Cardiac fibroblast (primary cell): ENCODE results near the gene DNASE1L2.
A peak's percentile ranks its signal among the peaks of the same experiment; 100 is the strongest.

Experiments
- DNase-seq, 2 donors: peaks; one replicate each; pipeline versions ENCODE4 v3.0.0 to v3.0.0-alpha.2; 2010; ENCODE audit warnings: low read depth in 2 of 2
- H3K4me3 ChIP-seq, 2 donors: replicated peaks in 1 of 2; 1 replicate in 1 of 2; 2 replicates in 1 of 2; pipeline ENCODE4 v1.5.1; 2011; ENCODE audit warnings: low read depth in 2 of 2, low read length in 2 of 2, mild to moderate bottlenecking in 2 of 2, moderate library complexity in 1 of 2
- CTCF ChIP-seq: IDR thresholded peaks from one replicate; pipeline ENCODE4 v1.5.1; 2011; ENCODE audit warnings: low read depth, mild to moderate bottlenecking, low read length, inconsistent platforms

Gene DNASE1L2

GRCh38 chr16:2190659-2191445 is 45.4 kb upstream of the DNASE1L2 start:
- TF ChIP-seq CTCF = no peak
- no peak for DNase-seq

GRCh38 chr16:2191446-2191706 is 44.9 kb upstream of the DNASE1L2 start:
- no peak overlapping the region for H3K4me3 ChIP-seq
- no peak for DNase-seq
- TF ChIP-seq CTCF = no peak

More at GRCh38 chr16:2190659-2191445, 45.4 kb upstream of the DNASE1L2 start:
- H3K4me3 ChIP-seq = no peak overlapping the region

- TF ChIP-seq CTCF = no peak
- no peak overlapping the region for H3K4me3 ChIP-seq
- peak in 1 of 2 donors; percentile 51 for DNase-seq
Measured at GRCh38 chr16:2194166-2194834, 41.9 kb upstream of the DNASE1L2 start.

GRCh38 chr16:2194852-2195321 is 41.4 kb upstream of the DNASE1L2 start:
- TF ChIP-seq CTCF = peak; percentile 37
- DNase-seq = peak; percentile 53 to 62
- no peak overlapping the region for H3K4me3 ChIP-seq

GRCh38 chr16:2195322-2196161 is 40.7 kb upstream of the DNASE1L2 start:
- H3K4me3 ChIP-seq = no peak overlapping the region
- no peak for DNase-seq
- no peak for TF ChIP-seq CTCF

GRCh38 chr16:2196162-2196980 is 39.9 kb upstream of the DNASE1L2 start, which contains the start of gene CASKIN1:
TSS of gene CASKIN1 (minus strand) at chr16:2196605. CDS start at chr16:2196432, 173 bp downstream.
- peak within 1 kb of the TSS in 1 of 2 donors; percentile 28 for H3K4me3 ChIP-seq
- DNase-seq = no peak
- TF ChIP-seq CTCF = no peak
